WI38 (cell line): ENCODE data around the gene KCNE3.

Source experiments
- H3K4me3 ChIP-seq: 2 replicates; pipeline ENCODE4 v1.5.1; 2011; ENCODE audit warnings: low read depth, mild to moderate bottlenecking, control low read depth, low read length
- TF ChIP-seq, protein P1 (sequence below): IDR thresholded peaks from 2 replicates; pipeline ENCODE4 v1.5.1; 2012; ENCODE audit warnings: low read depth, mild to moderate bottlenecking, control low read depth, low read length

Gene KCNE3

DNA sequence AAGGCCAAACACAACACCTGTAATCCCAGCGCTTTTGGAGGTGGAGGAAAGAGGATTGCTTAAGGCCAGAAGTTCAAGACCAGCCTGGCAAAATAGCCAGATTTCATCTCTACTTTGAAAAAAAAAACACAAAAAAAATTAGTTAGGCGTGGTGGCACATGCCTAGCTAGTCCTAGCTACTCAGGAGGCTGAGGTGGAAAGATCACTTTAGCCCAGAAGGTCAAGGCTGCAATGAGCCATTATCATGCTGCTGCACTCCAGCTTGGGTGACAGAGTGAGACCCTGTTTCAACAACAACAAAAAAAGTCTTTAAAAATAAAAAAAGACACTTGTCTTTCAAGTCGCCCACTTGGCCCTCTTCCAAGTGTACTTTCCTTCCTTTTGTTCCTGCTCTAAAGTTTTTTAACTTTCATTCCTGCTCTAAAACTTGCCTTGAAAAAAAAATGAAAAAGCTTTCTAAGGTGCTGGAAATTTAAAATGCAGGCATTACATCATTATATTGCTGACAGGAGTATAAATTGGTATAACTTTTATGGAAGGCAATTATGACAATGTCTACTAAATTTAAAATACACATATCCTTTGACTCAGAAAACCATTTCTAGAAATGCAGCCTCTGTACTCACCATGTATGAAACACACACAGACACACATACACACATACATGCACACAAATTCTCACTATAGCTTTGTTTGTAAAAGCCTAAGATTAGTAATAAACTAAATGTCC is 13.5 kb upstream of the KCNE3 start:
- no peak overlapping the region for H3K4me3 ChIP-seq
- TF ChIP-seq, protein P1, sequence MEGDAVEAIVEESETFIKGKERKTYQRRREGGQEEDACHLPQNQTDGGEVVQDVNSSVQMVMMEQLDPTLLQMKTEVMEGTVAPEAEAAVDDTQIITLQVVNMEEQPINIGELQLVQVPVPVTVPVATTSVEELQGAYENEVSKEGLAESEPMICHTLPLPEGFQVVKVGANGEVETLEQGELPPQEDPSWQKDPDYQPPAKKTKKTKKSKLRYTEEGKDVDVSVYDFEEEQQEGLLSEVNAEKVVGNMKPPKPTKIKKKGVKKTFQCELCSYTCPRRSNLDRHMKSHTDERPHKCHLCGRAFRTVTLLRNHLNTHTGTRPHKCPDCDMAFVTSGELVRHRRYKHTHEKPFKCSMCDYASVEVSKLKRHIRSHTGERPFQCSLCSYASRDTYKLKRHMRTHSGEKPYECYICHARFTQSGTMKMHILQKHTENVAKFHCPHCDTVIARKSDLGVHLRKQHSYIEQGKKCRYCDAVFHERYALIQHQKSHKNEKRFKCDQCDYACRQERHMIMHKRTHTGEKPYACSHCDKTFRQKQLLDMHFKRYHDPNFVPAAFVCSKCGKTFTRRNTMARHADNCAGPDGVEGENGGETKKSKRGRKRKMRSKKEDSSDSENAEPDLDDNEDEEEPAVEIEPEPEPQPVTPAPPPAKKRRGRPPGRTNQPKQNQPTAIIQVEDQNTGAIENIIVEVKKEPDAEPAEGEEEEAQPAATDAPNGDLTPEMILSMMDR = no peak

DNA sequence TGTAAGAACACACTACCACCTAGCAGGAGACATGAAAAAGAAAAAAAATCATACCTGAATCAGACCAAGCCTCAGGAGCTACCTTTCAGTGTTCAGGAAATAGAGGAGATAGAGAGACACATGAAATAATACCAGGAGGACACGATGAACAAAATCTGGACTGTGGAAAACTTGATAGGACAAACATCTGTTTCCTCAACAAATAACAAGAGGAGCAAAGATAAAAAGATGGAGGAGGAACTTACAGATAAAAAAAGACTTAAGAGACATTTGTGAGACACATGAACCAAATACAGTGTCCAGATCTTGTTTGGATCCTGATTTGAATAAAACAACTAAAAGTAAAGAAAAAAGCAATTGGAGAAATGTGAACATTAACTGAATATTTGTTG is 12.4 kb upstream of the KCNE3 start:
- TF ChIP-seq, protein P1 = no peak
- H3K4me3 ChIP-seq = no peak overlapping the region

DNA sequence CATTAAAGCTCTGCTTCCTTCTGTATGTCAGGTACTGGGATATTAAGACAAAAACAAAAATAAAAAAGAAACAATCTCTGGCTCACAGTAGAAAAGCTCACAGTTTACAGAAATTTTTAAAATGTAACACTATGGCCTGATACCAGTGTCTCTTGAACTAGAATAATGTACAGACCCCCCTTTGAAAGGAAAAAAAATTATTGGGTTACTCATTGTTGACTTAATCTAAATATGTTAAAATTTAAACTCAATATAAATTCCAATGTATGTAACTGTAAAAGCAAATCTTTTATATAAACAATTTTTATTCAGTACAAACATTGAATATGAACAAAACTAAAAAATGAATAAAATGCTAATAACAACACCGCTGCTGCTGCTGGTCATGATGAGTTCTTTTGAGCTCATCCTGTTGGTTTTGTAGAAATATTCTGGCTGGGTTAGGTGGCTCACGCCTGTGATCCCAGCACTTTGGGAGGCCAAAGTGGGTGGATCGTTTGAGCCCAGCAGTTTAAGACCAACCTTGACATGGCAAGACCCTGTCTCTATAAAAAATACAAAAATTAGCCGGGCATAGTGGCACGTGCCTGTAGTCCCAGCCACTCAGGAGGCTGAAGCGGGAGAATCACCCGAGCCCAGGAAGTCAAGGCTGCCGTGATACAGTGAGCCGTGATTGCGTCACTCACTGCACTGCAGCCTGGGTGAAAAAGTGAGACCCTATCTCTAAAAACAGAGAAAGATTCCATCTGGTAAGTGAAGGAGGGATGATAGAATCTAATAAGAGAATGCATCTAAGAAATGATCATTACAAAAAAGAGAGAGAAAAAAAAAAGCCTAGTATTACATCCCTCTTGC is 11.8 kb upstream of the KCNE3 start:
- TF ChIP-seq, protein P1 = no peak
- no peak overlapping the region for H3K4me3 ChIP-seq

DNA sequence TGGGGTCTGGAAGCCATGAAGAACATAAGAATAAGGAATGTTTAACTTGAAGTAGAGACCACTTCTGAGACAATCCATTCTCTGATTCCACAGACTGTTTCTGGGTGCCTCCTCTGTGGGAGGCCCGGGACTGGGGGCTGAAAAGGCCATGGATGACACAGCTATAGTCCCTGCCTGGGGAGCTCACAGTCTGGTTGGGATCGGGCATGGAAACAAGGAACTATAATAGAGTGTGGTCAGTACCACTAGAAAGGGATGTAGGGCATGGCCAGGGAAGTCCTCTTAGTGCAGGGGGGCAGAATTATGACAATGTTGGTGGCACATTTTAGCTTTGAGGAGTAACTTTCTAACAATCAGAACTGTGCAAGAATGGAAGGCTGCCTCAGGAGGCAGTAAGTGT is 9.2 kb upstream of the KCNE3 start:
- TF ChIP-seq, protein P1 = no peak
- H3K4me3 ChIP-seq = no peak overlapping the region

DNA sequence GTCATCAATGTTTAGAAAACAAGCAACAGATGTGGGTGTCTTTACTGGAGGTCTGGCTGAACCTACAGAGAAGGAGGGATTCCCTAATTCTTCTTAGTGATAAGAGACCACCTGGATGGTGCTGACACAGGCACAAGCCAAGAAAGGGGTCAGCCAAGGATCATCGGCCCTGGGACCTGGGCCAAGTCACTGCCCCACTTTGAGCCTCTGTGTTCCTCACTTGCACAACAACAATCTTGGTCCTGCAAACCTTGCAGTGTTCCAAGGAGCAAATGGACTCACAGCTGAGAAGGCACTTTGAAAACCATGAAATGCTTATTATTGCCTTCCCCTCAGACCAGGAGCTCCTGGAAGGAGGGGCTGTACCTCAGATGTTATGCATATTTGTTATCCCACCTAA is 7.0 kb upstream of the KCNE3 start:
- no peak overlapping the region for H3K4me3 ChIP-seq
- TF ChIP-seq, protein P1 = no peak

DNA sequence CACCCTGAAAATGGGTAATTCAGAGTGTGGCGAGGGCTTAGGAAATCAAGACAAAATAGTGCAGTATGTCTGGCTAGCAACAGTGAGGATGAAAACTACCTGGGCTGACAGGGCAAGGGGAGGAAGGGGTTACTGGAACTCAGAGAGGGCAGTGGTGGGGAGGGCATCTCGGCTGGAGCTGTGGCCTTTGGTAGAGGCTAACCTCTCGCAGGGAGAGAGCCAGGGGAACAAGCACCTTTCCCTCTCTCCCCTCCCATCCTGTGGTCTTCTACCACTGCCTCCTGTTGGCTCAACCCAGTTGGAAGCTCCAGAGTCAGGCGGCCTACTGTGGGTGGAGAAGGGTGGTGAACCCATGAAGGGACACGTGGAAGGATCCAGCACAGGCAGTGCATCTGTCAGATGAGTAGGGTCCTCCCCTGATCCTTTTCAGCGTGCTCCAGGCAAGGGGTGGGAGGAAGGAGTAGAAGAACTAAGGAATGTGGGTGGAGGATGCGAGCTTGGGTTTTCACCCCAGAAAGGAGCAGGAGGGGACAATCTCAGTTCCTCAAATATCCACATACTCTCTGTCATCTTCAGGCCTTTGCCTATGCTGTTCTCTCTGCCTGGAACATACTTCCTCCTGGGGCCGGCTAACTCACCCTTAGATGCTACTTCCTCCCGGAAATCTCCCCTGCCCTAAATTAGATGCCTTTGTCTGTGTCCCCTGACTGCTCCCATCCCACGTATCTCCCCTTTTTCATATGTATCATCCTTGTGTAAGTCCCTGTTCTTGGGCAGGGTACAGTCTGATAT is 6.2 kb upstream of the KCNE3 start:
- no peak overlapping the region for H3K4me3 ChIP-seq
- TF ChIP-seq, protein P1 = no peak
